Measurements from ENCODE around the gene MTHFD1L. TPM values are rescaled to one million over a fixed set of nuclear protein-coding genes. Genes with fewer than 3 reads are reported as not detected.

MTHFD1L gene
- total and polyA plus RNA-seq, 2 donors (not counting 1 experiment from before 2014, with no cell fraction given), result 36.1 to 48.9 TPM

GRCh38 chr6:151022492-151022891 is 157.0 kb downstream of the MTHFD1L start:
- no peaks in the 10 kb centered on the region for H3K4me1 ChIP-seq (ENCODE audit: control insufficient read depth, extremely low read depth, insufficient read depth, low read length)
- no peak overlapping the region for H3K4me3 ChIP-seq (replicated peaks in 1 of 4; ENCODE audit: control extremely low read depth in 1 of 4, insufficient read depth in 1 of 4, low read depth in 3 of 4, low read length in 4 of 4)
- no peaks in the 10 kb centered on the region for H4K20me1 ChIP-seq (ENCODE audit: control insufficient read depth, extremely low read depth, insufficient read depth, low read length)
- H3K27ac ChIP-seq (ENCODE audit: insufficient read depth, low read length), result no peak overlapping the region
- H3K9ac ChIP-seq (ENCODE audit: insufficient read depth, low read length), result no peak overlapping the region
- DNase-seq (ENCODE audit: low read depth in 2 of 2), result no peak
- no peak overlapping the region for H2AFZ ChIP-seq (ENCODE audit: low read length)
- no peak overlapping the region for H3K4me2 ChIP-seq (ENCODE audit: extremely low read depth, insufficient read depth, low read length)
- no peaks in the 10 kb centered on the region for H3K27me3 ChIP-seq (ENCODE audit: control insufficient read depth, insufficient read depth, low read length)
- no peak for TF ChIP-seq EZH2 (IDR thresholded peaks at IDR 0.05; ENCODE audit: low read length, missing control alignments)
- no peak for TF ChIP-seq CTCF (conservative IDR thresholded peaks at IDR 0.05 in 1 of 2, IDR thresholded peaks at IDR 0.05 in 1 of 2; ENCODE audit: low read depth in 1 of 2, low read length in 2 of 2)
- H3K79me2 ChIP-seq (ENCODE audit: control insufficient read depth, insufficient read depth, low read length), result no peaks in the 10 kb centered on the region
- H3K36me3 ChIP-seq (ENCODE audit: control insufficient read depth, insufficient read depth, low read length), result peaks cover 8% of the 10 kb centered on the region
- H3K9me3 ChIP-seq (ENCODE audit: control insufficient read depth, insufficient read depth, low read depth, low read length), result no peaks in the 10 kb centered on the region

- Histone ChIP-seq H3K79me2 (ENCODE audit: control insufficient read depth, insufficient read depth, low read length) (no peaks in the 10 kb centered on the region), H2AFZ (ENCODE audit: low read length) (no peak overlapping the region), H3K4me1 (ENCODE audit: control insufficient read depth, extremely low read depth, insufficient read depth, low read length) (no peaks in the 10 kb centered on the region), H3K9me3 (ENCODE audit: control insufficient read depth, insufficient read depth, low read depth, low read length) (no peaks in the 10 kb centered on the region), H3K27me3 (ENCODE audit: control insufficient read depth, insufficient read depth, low read length) (no peaks in the 10 kb centered on the region), H3K9ac (ENCODE audit: insufficient read depth, low read length) (no peak overlapping the region), H3K4me3 (replicated peaks in 1 of 4; ENCODE audit: control extremely low read depth in 1 of 4, insufficient read depth in 1 of 4, low read depth in 3 of 4, low read length in 4 of 4) (no peak overlapping the region), H3K27ac (ENCODE audit: insufficient read depth, low read length) (no peak overlapping the region), H3K36me3 (ENCODE audit: control insufficient read depth, insufficient read depth, low read length) (peaks cover 5% of the 10 kb centered on the region), H3K4me2 (ENCODE audit: extremely low read depth, insufficient read depth, low read length) (no peak overlapping the region), H4K20me1 (ENCODE audit: control insufficient read depth, extremely low read depth, insufficient read depth, low read length) (no peaks in the 10 kb centered on the region)
- DNase-seq (ENCODE audit: low read depth in 2 of 2), result no peak
- TF ChIP-seq EZH2 (IDR thresholded peaks at IDR 0.05; ENCODE audit: low read length, missing control alignments) (no peak), CTCF (conservative IDR thresholded peaks at IDR 0.05 in 1 of 2, IDR thresholded peaks at IDR 0.05 in 1 of 2; ENCODE audit: low read depth in 1 of 2, low read length in 2 of 2) (no peak)
Observed at GRCh38 chr6:151023342-151023741, 157.8 kb downstream of the MTHFD1L start.

- H3K36me3 ChIP-seq (ENCODE audit: control insufficient read depth, insufficient read depth, low read length), result peaks cover 2% of the 10 kb centered on the region
- H3K27ac ChIP-seq (ENCODE audit: insufficient read depth, low read length), result no peak overlapping the region
- H3K4me3 ChIP-seq (replicated peaks in 1 of 4; ENCODE audit: control extremely low read depth in 1 of 4, insufficient read depth in 1 of 4, low read depth in 3 of 4, low read length in 4 of 4), result no peak overlapping the region
- H4K20me1 ChIP-seq (ENCODE audit: control insufficient read depth, extremely low read depth, insufficient read depth, low read length), result no peaks in the 10 kb centered on the region
- H2AFZ ChIP-seq (ENCODE audit: low read length), result no peak overlapping the region
- no peak for DNase-seq (ENCODE audit: low read depth in 2 of 2)
- no peaks in the 10 kb centered on the region for H3K27me3 ChIP-seq (ENCODE audit: control insufficient read depth, insufficient read depth, low read length)
- no peak overlapping the region for H3K9ac ChIP-seq (ENCODE audit: insufficient read depth, low read length)
- TF ChIP-seq CTCF (conservative IDR thresholded peaks at IDR 0.05 in 1 of 2, IDR thresholded peaks at IDR 0.05 in 1 of 2; ENCODE audit: low read depth in 1 of 2, low read length in 2 of 2), result no peak
- no peak for TF ChIP-seq EZH2 (IDR thresholded peaks at IDR 0.05; ENCODE audit: low read length, missing control alignments)
- H3K4me2 ChIP-seq (ENCODE audit: extremely low read depth, insufficient read depth, low read length), result no peak overlapping the region
- no peaks in the 10 kb centered on the region for H3K9me3 ChIP-seq (ENCODE audit: control insufficient read depth, insufficient read depth, low read depth, low read length)
- H3K79me2 ChIP-seq (ENCODE audit: control insufficient read depth, insufficient read depth, low read length), result no peaks in the 10 kb centered on the region
- H3K4me1 ChIP-seq (ENCODE audit: control insufficient read depth, extremely low read depth, insufficient read depth, low read length), result no peaks in the 10 kb centered on the region
Observed at GRCh38 chr6:151024597-151024996, 159.1 kb downstream of the MTHFD1L start.

Data from fibroblast of lung (primary cell).